Kidney (tissue), 22 donors: ENCODE data around the gene CLIC4. TPM values are rescaled to one million over a fixed set of nuclear protein-coding genes. Genes with fewer than 3 reads are reported as not detected.

Source experiments
- DNase-seq, 5 donors: peaks; one replicate each; pipeline ENCODE4 v3.0.0-alpha.2; 2013 to 2020
- FAIRE-seq: peaks from 2 replicates; lab custom pipeline; 2012; peaks lifted over from hg19 to GRCh38; lab: Jason Lieb, UNC
- H3K27ac ChIP-seq, 2 donors: one replicate each; pipeline ENCODE4 v1.7.0; 2013; ENCODE audit warnings: low read depth in 2 of 2, low read length in 2 of 2, inconsistent platforms in 1 of 2
- H3K27me3 ChIP-seq: one replicate; pipeline ENCODE4 v1.7.1; 2013; ENCODE audit warnings: low read length, inconsistent platforms; ENCODE audit not compliant: control insufficient read depth, insufficient read depth
- H3K36me3 ChIP-seq, 3 donors: one replicate each; pipeline versions ENCODE4 v1.7.0 to v1.7.1; 2013; ENCODE audit warnings: low read length in 3 of 3, control low read depth in 1 of 3, inconsistent platforms in 1 of 3; ENCODE audit not compliant: insufficient read depth in 3 of 3, control insufficient read depth in 2 of 3
- H3K4me1 ChIP-seq, 3 donors: one replicate each; pipeline versions ENCODE4 v1.7.0 to v1.7.1; 2013; ENCODE audit warnings: low read length in 3 of 3, inconsistent platforms in 1 of 3, low read depth in 1 of 3; ENCODE audit not compliant: control insufficient read depth in 2 of 3, insufficient read depth in 2 of 3
- H3K4me3 ChIP-seq, 3 donors: one replicate each; pipeline versions ENCODE4 v1.7.0 to v1.8.1; 2013; ENCODE audit warnings: low read length in 3 of 3, control low read depth in 1 of 3, inconsistent platforms in 1 of 3
- H3K9ac ChIP-seq, 3 donors: one replicate each; pipeline versions ENCODE4 v1.7.0 to v1.7.1; 2013; ENCODE audit warnings: low read length in 3 of 3, control low read depth in 1 of 3, inconsistent platforms in 1 of 3
- H3K9me3 ChIP-seq, 3 donors: one replicate each; pipeline versions ENCODE4 v1.7.0 to v1.7.1; 2013; ENCODE audit warnings: low read length in 3 of 3, control low read depth in 1 of 3, inconsistent platforms in 1 of 3; ENCODE audit not compliant: control insufficient read depth in 2 of 3, insufficient read depth in 1 of 3
- CTCF ChIP-seq: IDR thresholded peaks from 3 replicates; pipeline ENCODE4 v1.5.1; 2012; ENCODE audit warnings: mild to moderate bottlenecking, moderate library complexity, borderline replicate concordance; ENCODE audit not compliant: insufficient read depth; ENCODE audit errors: extremely low read depth
- intact Hi-C: fragments of 100-400 bp; cut with DNase I; formaldehyde crosslinking; loops from one replicate; pipeline ENCODE4 v1.11.1; 2022
- long read RNA-seq, 10 donors: library from polyadenylated mRNA in 1 of 10; unstranded in 1 of 10; transcript quantifications; one replicate each; pipeline ENCODE4 v2.0.0 and lab custom pipeline, GENCODE V29; 2021 to 2026
- polyA plus RNA-seq: library from polyadenylated mRNA; stranded (reverse); fragments of 350-450 nt; fragmentation: Illumina TruSeq; extraction: RNeasy Lipid Tissue Mini Kit (QIAGEN cat#74804); gene quantifications from one replicate; pipeline ENCODE4 v1.2.3, GENCODE V29; 2014; ENCODE audit warnings: low read depth, low replicate concordance; ENCODE audit not compliant: insufficient read depth
- total RNA-seq: library from RNA; stranded (reverse); fragmentation: NEBNext Ultra II Directional; extraction: Animal tissue kit (Norgen Biotek cat#: 25700); gene quantifications from one replicate; pipeline ENCODE4 v1.2.1, GENCODE V29; 2021
- donor health status: control.
- donor health status: control.
- donor health status: control.
- donor health status: control.
- donor health status: control.
- donor health status: DM: yes; HTN: yes; CAD: no.
- donor health status: Normal renal cell carcinoma (clear cell type).

CLIC4 gene
- total RNA-seq (315 TPM), polyA plus RNA-seq (72.7 TPM)
- long read RNA-seq, donor 1, full-length matches to known transcripts = 33 of 66 reads
- long read RNA-seq, donor 1, partial matches to known transcripts = 33 of 66 reads
- long read RNA-seq, donor 1, other reads (novel, unspliced or antisense) = 0 of 66 reads
- long read RNA-seq, donor 2, full-length matches to known transcripts = 25 of 47 reads
- long read RNA-seq, donor 2, partial matches to known transcripts = 22 of 47 reads
- long read RNA-seq, donor 2, other reads (novel, unspliced or antisense) = 0 of 47 reads
- long read RNA-seq, donor 3, full-length matches to known transcripts = 33 of 52 reads
- long read RNA-seq, donor 3, partial matches to known transcripts = 19 of 52 reads
- long read RNA-seq, donor 3, other reads (novel, unspliced or antisense) = 0 of 52 reads
- long read RNA-seq, donor 4, full-length matches to known transcripts = 35 of 42 reads
- long read RNA-seq, donor 4, partial matches to known transcripts = 7 of 42 reads
- long read RNA-seq, donor 4, other reads (novel, unspliced or antisense) = 0 of 42 reads
- long read RNA-seq, donor 5, full-length matches to known transcripts = 2 of 2 reads
- long read RNA-seq, donor 5, partial matches to known transcripts = 0 of 2 reads
- long read RNA-seq, donor 5, other reads (novel, unspliced or antisense) = 0 of 2 reads
- long read RNA-seq, donor 6, full-length matches to known transcripts = 47 of 104 reads
- long read RNA-seq, donor 6, partial matches to known transcripts = 57 of 104 reads
- long read RNA-seq, donor 6, other reads (novel, unspliced or antisense) = 0 of 104 reads
- long read RNA-seq, donor 7, full-length matches to known transcripts = 277 of 326 reads
- long read RNA-seq, donor 7, partial matches to known transcripts = 35 of 326 reads
- long read RNA-seq, donor 7, other reads (novel, unspliced or antisense) = 14 of 326 reads
- long read RNA-seq, donor 8, full-length matches to known transcripts = 38 of 69 reads
- long read RNA-seq, donor 8, partial matches to known transcripts = 31 of 69 reads
- long read RNA-seq, donor 8, other reads (novel, unspliced or antisense) = 0 of 69 reads
- long read RNA-seq, donor 9, full-length matches to known transcripts = 14 of 26 reads
- long read RNA-seq, donor 9, partial matches to known transcripts = 12 of 26 reads
- long read RNA-seq, donor 9, other reads (novel, unspliced or antisense) = 0 of 26 reads
- long read RNA-seq, donor 10, full-length matches to known transcripts = 35 of 55 reads
- long read RNA-seq, donor 10, partial matches to known transcripts = 20 of 55 reads
- long read RNA-seq, donor 10, other reads (novel, unspliced or antisense) = 0 of 55 reads

GRCh38 chr1:24744911-24745710 is at the start of gene CLIC4:
TSS of gene CLIC4 (plus strand) at chr1:24745447. CDS start at chr1:24745554, 107 bp downstream.
- DNase-seq = peak; percentile 100
- Histone ChIP-seq H3K27me3 (no peaks in the 10 kb centered on the region), H3K9ac (peak within 1 kb of the TSS; percentile 12 to 85 (median 58)), H3K4me3 (peak within 1 kb of the TSS; percentile 70 to 86 (median 71)), H3K36me3 (no peaks in the 10 kb centered on the region), H3K4me1 (peaks cover 0 to 5% (median 3%) of the 10 kb centered on the region in 3 donors), H3K9me3 (no peaks in the 10 kb centered on the region), H3K27ac (peak within 1 kb of the TSS; percentile 73 to 83)
- intact Hi-C loops = no loop called here
- TF ChIP-seq CTCF = peak; percentile 31
- peak; percentile 66 for FAIRE-seq

GRCh38 chr1:24696041-24696755 is 49.0 kb upstream of the CLIC4 start:
- DNase-seq (no peak), FAIRE-seq (no peak)
- peak overlapping the region in 1 of 2 donors; percentile 44 for H3K27ac ChIP-seq
- peaks cover 0 to 7% (median 0%) of the 10 kb centered on the region in 3 donors for H3K4me1 ChIP-seq
- no peak overlapping the region for H3K9ac ChIP-seq
- intact Hi-C loops = no loop called here
- no peaks in the 10 kb centered on the region for H3K36me3 ChIP-seq
- TF ChIP-seq CTCF = no peak
- H3K9me3 ChIP-seq = no peaks in the 10 kb centered on the region
- no peak overlapping the region for H3K4me3 ChIP-seq
- no peaks in the 10 kb centered on the region for H3K27me3 ChIP-seq
